AG09309 (cell line): ENCODE results near the gene FBN3.

Experiments
- DNase-seq: peaks from one replicate; pipeline ENCODE4 v3.0.0-alpha.2; 2010; ENCODE audit warnings: low read depth
- H3K4me3 ChIP-seq: 2 replicates; pipeline ENCODE4 v1.5.1; 2011; ENCODE audit warnings: mild to moderate bottlenecking, low read depth, low read length, moderate library complexity; ENCODE audit not compliant: control insufficient read depth
- TF ChIP-seq, protein P1 (sequence below): IDR thresholded peaks from 2 replicates; pipeline ENCODE4 v1.5.1; 2011; ENCODE audit warnings: mild to moderate bottlenecking, low read depth, low read length, inconsistent platforms; ENCODE audit not compliant: insufficient read depth, control insufficient read depth; ENCODE audit errors: missing control alignments

Gene FBN3

GRCh38 chr19:8079988-8080387, 69.4 kb downstream of the FBN3 start:
- no peak for DNase-seq
- TF ChIP-seq, protein P1, sequence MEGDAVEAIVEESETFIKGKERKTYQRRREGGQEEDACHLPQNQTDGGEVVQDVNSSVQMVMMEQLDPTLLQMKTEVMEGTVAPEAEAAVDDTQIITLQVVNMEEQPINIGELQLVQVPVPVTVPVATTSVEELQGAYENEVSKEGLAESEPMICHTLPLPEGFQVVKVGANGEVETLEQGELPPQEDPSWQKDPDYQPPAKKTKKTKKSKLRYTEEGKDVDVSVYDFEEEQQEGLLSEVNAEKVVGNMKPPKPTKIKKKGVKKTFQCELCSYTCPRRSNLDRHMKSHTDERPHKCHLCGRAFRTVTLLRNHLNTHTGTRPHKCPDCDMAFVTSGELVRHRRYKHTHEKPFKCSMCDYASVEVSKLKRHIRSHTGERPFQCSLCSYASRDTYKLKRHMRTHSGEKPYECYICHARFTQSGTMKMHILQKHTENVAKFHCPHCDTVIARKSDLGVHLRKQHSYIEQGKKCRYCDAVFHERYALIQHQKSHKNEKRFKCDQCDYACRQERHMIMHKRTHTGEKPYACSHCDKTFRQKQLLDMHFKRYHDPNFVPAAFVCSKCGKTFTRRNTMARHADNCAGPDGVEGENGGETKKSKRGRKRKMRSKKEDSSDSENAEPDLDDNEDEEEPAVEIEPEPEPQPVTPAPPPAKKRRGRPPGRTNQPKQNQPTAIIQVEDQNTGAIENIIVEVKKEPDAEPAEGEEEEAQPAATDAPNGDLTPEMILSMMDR = no peak
- H3K4me3 ChIP-seq = no peak overlapping the region

DNA sequence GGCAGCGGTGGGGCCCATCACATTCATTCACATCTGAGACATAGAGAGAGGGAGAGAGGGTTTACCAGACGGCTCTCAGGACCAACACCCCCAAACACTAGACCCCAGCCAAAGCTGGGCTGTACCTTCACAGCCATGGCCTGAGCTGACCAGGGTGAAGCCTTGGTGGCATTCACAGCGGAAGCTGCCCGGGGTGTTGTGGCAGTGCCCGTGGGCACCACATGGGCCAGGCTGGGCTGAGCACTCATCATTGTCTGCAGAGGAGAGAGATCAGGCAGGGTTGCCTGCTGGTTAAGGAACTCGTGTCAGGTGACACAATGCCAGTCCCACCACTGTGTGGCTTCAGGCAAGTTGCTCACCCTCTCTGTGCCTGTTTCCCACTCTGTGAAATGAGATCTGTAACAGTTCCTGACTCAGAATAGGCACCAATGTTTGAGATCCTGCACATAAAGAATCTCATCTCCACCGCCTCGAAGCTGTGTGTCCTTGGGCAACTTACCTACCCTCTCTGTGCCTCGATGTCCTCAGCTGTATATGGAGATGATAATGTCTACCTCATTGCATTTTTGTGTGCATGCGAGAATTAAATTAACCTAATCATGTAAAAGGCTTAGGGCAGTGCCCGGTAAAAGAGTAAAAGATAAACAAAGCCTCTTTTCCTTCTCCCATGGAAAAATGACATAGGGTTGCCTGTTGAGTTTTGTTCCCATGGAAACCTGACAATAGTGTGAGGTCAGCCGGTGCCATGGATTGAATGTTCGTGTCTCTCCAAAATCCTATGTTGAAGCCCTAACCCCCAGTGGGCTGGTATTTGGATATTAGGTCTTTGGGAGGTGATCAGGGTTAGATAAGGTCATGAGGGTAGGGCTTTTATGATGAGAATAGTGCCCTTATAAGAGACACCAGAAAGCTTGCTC, 74.0 kb downstream of the FBN3 start:
- DNase-seq = no peak
- TF ChIP-seq, protein P1 = no peak
- no peak overlapping the region for H3K4me3 ChIP-seq

DNA sequence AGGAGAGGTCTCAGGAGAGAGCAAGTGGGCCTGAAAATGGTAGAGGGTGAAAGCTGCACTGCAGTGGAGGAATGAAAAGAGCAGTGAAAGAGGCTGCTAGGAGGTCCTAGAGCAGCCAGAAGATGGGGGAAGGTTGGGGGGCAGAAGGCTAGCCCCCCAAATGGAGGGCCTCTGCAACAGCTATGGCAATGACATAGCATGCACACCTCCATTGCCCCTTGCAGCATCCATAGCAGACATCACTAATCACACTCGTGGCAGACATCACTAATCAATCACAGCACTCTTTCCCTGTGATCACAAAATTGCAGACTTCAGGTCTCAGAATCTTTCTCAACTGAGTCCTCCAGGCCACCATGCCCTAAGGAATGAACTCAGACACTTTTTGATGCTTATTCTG, 74.9 kb downstream of the FBN3 start:
- DNase-seq = no peak
- no peak overlapping the region for H3K4me3 ChIP-seq
- TF ChIP-seq, protein P1 = no peak

- no peak overlapping the region for H3K4me3 ChIP-seq
- no peak for DNase-seq
These were observed 77.5 kb downstream of the FBN3 start for GRCh38 chr19:8071912-8072311.

GRCh38 chr19:8069096-8069973, 80.1 kb downstream of the FBN3 start:
- no peak overlapping the region for H3K4me3 ChIP-seq
- DNase-seq = no peak
- TF ChIP-seq, protein P1 = peak; percentile 45

More at GRCh38 chr19:8071912-8072311, 77.5 kb downstream of the FBN3 start:
- TF ChIP-seq, protein P1 = no peak

DNA sequence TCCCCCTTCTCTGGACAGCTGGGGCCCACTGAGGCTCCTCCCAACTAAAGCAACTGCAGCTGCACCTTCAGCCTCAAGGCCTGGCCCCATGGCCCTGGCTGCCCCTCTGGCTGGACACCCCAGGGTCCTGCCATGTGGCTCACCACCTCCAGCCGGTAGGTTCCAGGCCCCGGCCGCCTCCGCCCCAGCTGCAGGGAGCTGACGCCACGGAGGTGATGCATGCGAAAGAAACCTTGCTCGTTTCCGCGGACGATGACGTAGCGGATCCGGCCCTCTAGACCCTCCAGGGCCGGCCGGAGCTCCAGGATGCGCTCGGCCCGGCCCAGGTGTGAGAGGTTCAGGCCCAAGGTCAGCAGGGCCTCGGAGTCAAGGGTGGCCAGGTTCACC, 83.5 kb downstream of the FBN3 start:
- TF ChIP-seq, protein P1 = no peak
- H3K4me3 ChIP-seq = no peak overlapping the region
- no peak for DNase-seq
